Measurements from ENCODE around the gene VPS37C. TPM values are rescaled to one million over a fixed set of nuclear protein-coding genes. Genes with fewer than 3 reads are reported as not detected.

The VPS37C gene
- total and polyA plus RNA-seq, 4 donors = 2.6 to 6.1 (median 5.1) TPM

DNA sequence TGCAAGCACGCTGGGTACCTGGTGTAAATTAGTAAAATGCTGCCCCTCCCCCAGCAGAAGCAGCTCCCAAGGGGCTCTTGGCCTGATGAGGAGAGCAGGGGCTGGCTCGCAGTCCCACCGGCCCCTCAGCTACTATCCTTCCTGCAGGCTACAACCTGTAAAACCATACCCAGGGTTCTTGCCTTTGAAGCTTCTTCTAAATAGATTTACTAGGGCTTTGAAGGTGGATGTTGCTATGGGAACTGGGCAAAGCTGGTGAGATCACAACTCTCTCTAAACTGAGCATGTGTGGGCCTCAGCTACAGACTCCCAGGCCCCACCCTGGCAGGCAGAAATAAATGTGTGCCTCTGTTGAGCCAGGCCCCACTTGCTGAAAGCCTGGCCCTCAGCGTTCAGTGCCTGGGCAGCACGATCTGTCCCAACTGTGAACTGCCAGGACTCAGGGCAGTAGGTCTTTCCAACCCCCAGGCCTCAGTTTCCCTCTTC lies 40.5 kb downstream of the VPS37C start:
- Histone ChIP-seq H3K27ac (ENCODE audit: low read depth in 1 of 2, low read length in 2 of 2) (no peak overlapping the region), H3K4me3 (ENCODE audit: low read depth in 1 of 3, low read length in 3 of 3) (no peak overlapping the region), H3K27me3 (ENCODE audit: control insufficient read depth in 4 of 4, insufficient read depth in 4 of 4, low read length in 3 of 4) (no peaks in the 10 kb centered on the region), H3K9ac (ENCODE audit: low read depth in 1 of 2, low read length in 2 of 2) (no peak overlapping the region), H3K4me1 (ENCODE audit: control insufficient read depth in 4 of 4, insufficient read depth in 4 of 4, low read length in 3 of 4) (no peaks in the 10 kb centered on the region), H3K9me3 (ENCODE audit: control insufficient read depth in 4 of 4, low read length in 3 of 4) (no peaks in the 10 kb centered on the region), H3K36me3 (ENCODE audit: control insufficient read depth in 4 of 4, insufficient read depth in 3 of 4, low read depth in 1 of 4, low read length in 3 of 4) (no peaks in the 10 kb centered on the region)
- no peak for TF ChIP-seq EGR1 (IDR thresholded peaks at IDR 0.05; ENCODE audit: low read depth in 2 of 2)
- no peak for DNase-seq (ENCODE audit: low spot score)
- 68% methylated on average over 5 of the region's 5 CpGs for WGBS

- H3K27ac ChIP-seq (ENCODE audit: low read depth in 1 of 2, low read length in 2 of 2) = no peak overlapping the region
- WGBS = 87% methylated on average over 14 of the region's 14 CpGs
- H3K27me3 ChIP-seq (ENCODE audit: control insufficient read depth in 4 of 4, insufficient read depth in 4 of 4, low read length in 3 of 4) = no peaks in the 10 kb centered on the region
- no peak overlapping the region for H3K9ac ChIP-seq (ENCODE audit: low read depth in 1 of 2, low read length in 2 of 2)
- no peak overlapping the region for H3K4me3 ChIP-seq (ENCODE audit: low read depth in 1 of 3, low read length in 3 of 3)
- H3K4me1 ChIP-seq (ENCODE audit: control insufficient read depth in 4 of 4, insufficient read depth in 4 of 4, low read length in 3 of 4) = no peaks in the 10 kb centered on the region
- H3K9me3 ChIP-seq (ENCODE audit: control insufficient read depth in 4 of 4, low read length in 3 of 4) = no peaks in the 10 kb centered on the region
- DNase-seq (ENCODE audit: low spot score) = no peak
- H3K36me3 ChIP-seq (ENCODE audit: control insufficient read depth in 4 of 4, insufficient read depth in 3 of 4, low read depth in 1 of 4, low read length in 3 of 4) = no peaks in the 10 kb centered on the region
- TF ChIP-seq JUND (IDR thresholded peaks at IDR 0.05) (no peak), TAF1 (conservative IDR thresholded peaks at IDR 0.05) (no peak), RXRA (IDR thresholded peaks at IDR 0.05) (no peak), CTCF (IDR thresholded peaks at IDR 0.05; ENCODE audit: low read depth, low read length, missing input control) (no peak), YY1 (IDR thresholded peaks at IDR 0.05) (no peak), GABPA (IDR thresholded peaks at IDR 0.05 in 1 of 2, conservative IDR thresholded peaks at IDR 0.05 in 1 of 2) (no peak), FOXA2 (IDR thresholded peaks at IDR 0.05) (no peak), FOXA1 (IDR thresholded peaks at IDR 0.05) (no peak), HNF4G (IDR thresholded peaks at IDR 0.05) (no peak), SP1 (IDR thresholded peaks at IDR 0.05) (no peak)
- TF ChIP-seq, protein P1, sequence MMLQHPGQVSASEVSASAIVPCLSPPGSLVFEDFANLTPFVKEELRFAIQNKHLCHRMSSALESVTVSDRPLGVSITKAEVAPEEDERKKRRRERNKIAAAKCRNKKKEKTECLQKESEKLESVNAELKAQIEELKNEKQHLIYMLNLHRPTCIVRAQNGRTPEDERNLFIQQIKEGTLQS (IDR thresholded peaks at IDR 0.05) = no peak
- TF ChIP-seq, protein P2, sequence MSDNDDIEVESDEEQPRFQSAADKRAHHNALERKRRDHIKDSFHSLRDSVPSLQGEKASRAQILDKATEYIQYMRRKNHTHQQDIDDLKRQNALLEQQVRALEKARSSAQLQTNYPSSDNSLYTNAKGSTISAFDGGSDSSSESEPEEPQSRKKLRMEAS (IDR thresholded peaks at IDR 0.05) = no peak
These were observed 41.0 kb downstream of the VPS37C start for GRCh38 chr11:61120099-61120705.

- Histone ChIP-seq H3K36me3 (ENCODE audit: control insufficient read depth in 4 of 4, insufficient read depth in 3 of 4, low read depth in 1 of 4, low read length in 3 of 4) (no peaks in the 10 kb centered on the region), H3K4me3 (ENCODE audit: low read depth in 1 of 3, low read length in 3 of 3) (no peak overlapping the region), H3K9me3 (ENCODE audit: control insufficient read depth in 4 of 4, low read length in 3 of 4) (no peaks in the 10 kb centered on the region), H3K27ac (ENCODE audit: low read depth in 1 of 2, low read length in 2 of 2) (no peak overlapping the region), H3K27me3 (ENCODE audit: control insufficient read depth in 4 of 4, insufficient read depth in 4 of 4, low read length in 3 of 4) (no peaks in the 10 kb centered on the region), H3K4me1 (ENCODE audit: control insufficient read depth in 4 of 4, insufficient read depth in 4 of 4, low read length in 3 of 4) (no peaks in the 10 kb centered on the region), H3K9ac (ENCODE audit: low read depth in 1 of 2, low read length in 2 of 2) (no peak overlapping the region)
- 85% methylated on average over 3 of the region's 3 CpGs for WGBS
- DNase-seq (ENCODE audit: low spot score) = no peak
- TF ChIP-seq ZBTB33 (IDR thresholded peaks at IDR 0.05) (no peak), GABPA (IDR thresholded peaks at IDR 0.05 in 1 of 2, conservative IDR thresholded peaks at IDR 0.05 in 1 of 2) (no peak), FOXA1 (IDR thresholded peaks at IDR 0.05) (no peak), RAD21 (IDR thresholded peaks at IDR 0.05) (no peak), EGR1 (IDR thresholded peaks at IDR 0.05; ENCODE audit: low read depth in 2 of 2) (no peak), CTCF (IDR thresholded peaks at IDR 0.05; ENCODE audit: low read depth, low read length, missing input control) (no peak), TAF1 (conservative IDR thresholded peaks at IDR 0.05) (no peak), FOXA2 (IDR thresholded peaks at IDR 0.05) (no peak), YY1 (IDR thresholded peaks at IDR 0.05) (no peak)
- TF ChIP-seq, protein P2 (IDR thresholded peaks at IDR 0.05) = no peak
- TF ChIP-seq, protein P1 (IDR thresholded peaks at IDR 0.05) = no peak
These were observed 41.7 kb downstream of the VPS37C start for GRCh38 chr11:61119571-61119970.
